NCI-H2196 (cell line): Measurements from ENCODE around the gene PTPRG.
"Not testable (repeated sequence)": the region's sequence is repeated elsewhere in the genome, so short reads cannot be mapped to it uniquely, and the experiment has no call there.

Experiments
- DNase-seq: peaks from one replicate; lab custom pipeline; 2025; ENCODE audit not compliant: unreplicated experiment; lab: John Stamatoyannopoulos, UW

Gene PTPRG

GRCh38 chr3:61682671-61683548 lies 121.5 kb downstream of the PTPRG start:
- no peak for DNase-seq

GRCh38 chr3:61683549-61684236 lies 122.3 kb downstream of the PTPRG start:
- no peak for DNase-seq

GRCh38 chr3:61684386-61684785 lies 123.0 kb downstream of the PTPRG start:
- no peak for DNase-seq

GRCh38 chr3:61685755-61686154 lies 124.4 kb downstream of the PTPRG start:
- DNase-seq = peak; percentile 38

- no peak for DNase-seq
Observed at GRCh38 chr3:61686228-61686648, 124.9 kb downstream of the PTPRG start.

- DNase-seq = no peak
Observed at GRCh38 chr3:61687206-61687605, 125.8 kb downstream of the PTPRG start.

- no peak for DNase-seq
Observed at GRCh38 chr3:61687663-61688306, 126.4 kb downstream of the PTPRG start.

GRCh38 chr3:61688307-61688984 lies 127.1 kb downstream of the PTPRG start:
- DNase-seq = no peak

GRCh38 chr3:61690016-61690415 lies 128.6 kb downstream of the PTPRG start:
- DNase-seq = no peak

GRCh38 chr3:61691466-61691865 lies 130.1 kb downstream of the PTPRG start:
- no peak for DNase-seq

GRCh38 chr3:61697301-61697700 lies 135.9 kb downstream of the PTPRG start:
- no peak for DNase-seq

GRCh38 chr3:61698278-61699072 lies 137.1 kb downstream of the PTPRG start:
- DNase-seq = not testable (repeated sequence)

GRCh38 chr3:61699622-61700021 lies 138.3 kb downstream of the PTPRG start:
- DNase-seq = no peak

- no peak for DNase-seq
Observed at GRCh38 chr3:61701011-61701410, 139.6 kb downstream of the PTPRG start.

GRCh38 chr3:61702453-61702852 lies 141.1 kb downstream of the PTPRG start:
- no peak for DNase-seq

GRCh38 chr3:61704807-61705206 lies 143.4 kb downstream of the PTPRG start:
- no peak for DNase-seq

GRCh38 chr3:61707492-61707891 lies 146.1 kb downstream of the PTPRG start:
- DNase-seq = no peak

- DNase-seq = not testable (repeated sequence)
Observed at GRCh38 chr3:61710920-61711319, 149.5 kb downstream of the PTPRG start.

GRCh38 chr3:61714225-61714624 lies 152.9 kb downstream of the PTPRG start:
- DNase-seq = no peak

GRCh38 chr3:61715886-61716527 lies 154.6 kb downstream of the PTPRG start:
- DNase-seq = no peak
